Measurements from ENCODE around the gene LCMT1. TPM values are rescaled to one million over a fixed set of nuclear protein-coding genes. Genes with fewer than 3 reads are reported as not detected.

Gene LCMT1
- total RNA-seq, 1 experiment from 2014 or later = 46.8 TPM

- DNase-seq = no peak
- H3K27me3 Mint-ChIP-seq (ENCODE audit: unreplicated experiment) = peaks cover 17% of the 10 kb centered on the region
- no TSS peak for BruUV-seq (replicated peaks)
- H3K27ac Mint-ChIP-seq (ENCODE audit: unreplicated experiment) = no peak overlapping the region
- intact Hi-C loops (cut with micrococcal nuclease; ENCODE audit: unreplicated experiment) = no loop called here
- TF ChIP-seq CTCF (IDR thresholded peaks at IDR 0.05; ENCODE audit: unreplicated experiment) = no peak
- H3K4me3 Mint-ChIP-seq (ENCODE audit: low read depth, unreplicated experiment) = no peak overlapping the region
- no peaks in the 10 kb centered on the region for H3K36me3 Mint-ChIP-seq (ENCODE audit: insufficient read depth, unreplicated experiment)
- no peaks in the 10 kb centered on the region for H3K9me3 Mint-ChIP-seq (ENCODE audit: low read depth, unreplicated experiment)
- CTCF ChIA-PET = interaction anchor here (0.8 kb wide), 1 partner anchor 9 kb away, joined by 3 read pairs; no protein-coding TSS in a partner anchor
- H3K4me1 Mint-ChIP-seq (ENCODE audit: low read depth, unreplicated experiment) = no peaks in the 10 kb centered on the region
Observed at GRCh38 chr16:25094596-25094995, 16.9 kb upstream of the LCMT1 start.

- BruUV-seq (replicated peaks) = no TSS peak
- CTCF ChIA-PET = no interaction called here
- Mint-ChIP-seq H3K36me3 (ENCODE audit: insufficient read depth, unreplicated experiment) (no peaks in the 10 kb centered on the region), H3K4me1 (ENCODE audit: low read depth, unreplicated experiment) (no peaks in the 10 kb centered on the region), H3K27me3 (ENCODE audit: unreplicated experiment) (peaks cover 12% of the 10 kb centered on the region), H3K9me3 (ENCODE audit: low read depth, unreplicated experiment) (no peaks in the 10 kb centered on the region), H3K4me3 (ENCODE audit: low read depth, unreplicated experiment) (no peak overlapping the region), H3K27ac (ENCODE audit: unreplicated experiment) (no peak overlapping the region)
- no peak for DNase-seq
- intact Hi-C loops (cut with micrococcal nuclease; ENCODE audit: unreplicated experiment) = no loop called here
- no peak for TF ChIP-seq CTCF (IDR thresholded peaks at IDR 0.05; ENCODE audit: unreplicated experiment)
Observed at GRCh38 chr16:25095636-25096035, 15.9 kb upstream of the LCMT1 start.

- TF ChIP-seq CTCF (IDR thresholded peaks at IDR 0.05; ENCODE audit: unreplicated experiment) = no peak
- no peak for DNase-seq
- intact Hi-C loops (cut with micrococcal nuclease; ENCODE audit: unreplicated experiment) = no loop called here
- Mint-ChIP-seq H3K4me3 (ENCODE audit: low read depth, unreplicated experiment) (no peak overlapping the region), H3K4me1 (ENCODE audit: low read depth, unreplicated experiment) (no peaks in the 10 kb centered on the region), H3K27me3 (ENCODE audit: unreplicated experiment) (peaks cover under 1% of the 10 kb centered on the region), H3K9me3 (ENCODE audit: low read depth, unreplicated experiment) (no peaks in the 10 kb centered on the region), H3K27ac (ENCODE audit: unreplicated experiment) (no peak overlapping the region), H3K36me3 (ENCODE audit: insufficient read depth, unreplicated experiment) (no peaks in the 10 kb centered on the region)
- no TSS peak for BruUV-seq (replicated peaks)
- CTCF ChIA-PET = no interaction called here
Observed at GRCh38 chr16:25097276-25097975, 14.1 kb upstream of the LCMT1 start.

GRCh38 chr16:25100511-25100910, 11.0 kb upstream of the LCMT1 start:
- CTCF ChIA-PET = interaction anchor here (0.7 kb wide), 1 partner anchor 85 kb away, joined by 3 read pairs; the partner anchor contains the start of gene ARHGAP17
- H3K9me3 Mint-ChIP-seq (ENCODE audit: low read depth, unreplicated experiment) = no peaks in the 10 kb centered on the region

More at GRCh38 chr16:25100511-25100910, 11.0 kb upstream of the LCMT1 start:
- Mint-ChIP-seq H3K27ac (ENCODE audit: unreplicated experiment) (no peak overlapping the region), H3K4me3 (ENCODE audit: low read depth, unreplicated experiment) (no peak overlapping the region), H3K36me3 (ENCODE audit: insufficient read depth, unreplicated experiment) (no peaks in the 10 kb centered on the region), H3K4me1 (ENCODE audit: low read depth, unreplicated experiment) (no peaks in the 10 kb centered on the region), H3K27me3 (ENCODE audit: unreplicated experiment) (peaks cover 12% of the 10 kb centered on the region)
- no TSS peak for BruUV-seq (replicated peaks)
- intact Hi-C loops (cut with micrococcal nuclease; ENCODE audit: unreplicated experiment) = loop anchor here (10.0 kb wide), 1 partner anchor 106 kb away; no protein-coding TSS in a partner anchor
- DNase-seq = no peak
- TF ChIP-seq CTCF (IDR thresholded peaks at IDR 0.05; ENCODE audit: unreplicated experiment) = no peak

Measured in Calu3 (cell line).